H9 (cell line): Measurements from ENCODE around the gene INPP5F. TPM values are rescaled to one million over a fixed set of nuclear protein-coding genes. Genes with fewer than 3 reads are reported as not detected.
A peak's percentile ranks its signal among the peaks of the same experiment; 100 is the strongest.

Experiments
- DNase-seq: peaks from one replicate; pipeline ENCODE4 v3.0.0-alpha.2; 2017
- H2AFZ ChIP-seq: one replicate; pipeline ENCODE4 v1.6.1; 2013; ENCODE audit warnings: mild to moderate bottlenecking, low read length, control low read depth, moderate library complexity
- H2AK5ac ChIP-seq: 2 replicates; pipeline ENCODE4 v1.6.1; 2013; ENCODE audit warnings: low read length, control low read depth, mixed read lengths; ENCODE audit not compliant: insufficient read length
- H2BK120ac ChIP-seq: one replicate; pipeline ENCODE4 v1.6.1; 2013; ENCODE audit warnings: low read depth, mild to moderate bottlenecking, low read length, control low read depth, inconsistent platforms; ENCODE audit not compliant: poor library complexity, severe bottlenecking
- H2BK12ac ChIP-seq: 2 replicates; pipeline ENCODE4 v1.6.1; 2013; ENCODE audit warnings: low read length, control low read depth, mixed read lengths, low read depth; ENCODE audit not compliant: insufficient read length
- H2BK15ac ChIP-seq: 2 replicates; pipeline ENCODE4 v1.6.1; 2013; ENCODE audit warnings: low read depth, low read length, control low read depth
- H2BK20ac ChIP-seq: one replicate; pipeline ENCODE4 v1.6.1; 2013; ENCODE audit warnings: low read depth, mild to moderate bottlenecking, low read length, control low read depth, inconsistent platforms; ENCODE audit not compliant: poor library complexity, severe bottlenecking
- H2BK5ac ChIP-seq: 2 replicates; pipeline ENCODE4 v1.6.1; 2013; ENCODE audit warnings: low read length, control low read depth, mixed read lengths; ENCODE audit not compliant: insufficient read length
- H3K14ac ChIP-seq: 2 replicates; pipeline ENCODE4 v1.6.1; 2013; ENCODE audit warnings: low read length, control low read depth; ENCODE audit not compliant: insufficient read depth
- H3K18ac ChIP-seq: 2 replicates; pipeline ENCODE4 v1.6.1; 2013; ENCODE audit warnings: low read depth, mild to moderate bottlenecking, mixed read lengths, low read length, control low read depth; ENCODE audit not compliant: insufficient read length
- H3K23ac ChIP-seq: 2 replicates; pipeline ENCODE4 v1.6.1; 2013; ENCODE audit warnings: low read length, control low read depth, mixed read lengths, low read depth; ENCODE audit not compliant: insufficient read length
- H3K23me2 ChIP-seq: 2 replicates; pipeline ENCODE4 v1.6.1; 2013; ENCODE audit warnings: low read depth, mild to moderate bottlenecking, mixed read lengths, low read length, control low read depth; ENCODE audit not compliant: insufficient read length, poor library complexity, severe bottlenecking
- H3K27ac ChIP-seq: 2 replicates; pipeline ENCODE4 v1.5.1; 2013; ENCODE audit warnings: low read length, control low read depth, mixed read lengths, low read depth; ENCODE audit not compliant: insufficient read length
- H3K27me3 ChIP-seq: 2 replicates; pipeline ENCODE4 v1.6.1; 2013; ENCODE audit warnings: low read length, control low read depth, inconsistent platforms; ENCODE audit not compliant: insufficient read depth
- H3K4ac ChIP-seq: 2 replicates; pipeline ENCODE4 v1.6.1; 2013; ENCODE audit warnings: low read depth, mild to moderate bottlenecking, control low read depth, inconsistent platforms, low read length, moderate library complexity
- H3K4me1 ChIP-seq: 2 replicates; pipeline ENCODE4 v1.6.1; 2013; ENCODE audit warnings: low read length, control low read depth, inconsistent platforms; ENCODE audit not compliant: insufficient read depth
- H3K4me2 ChIP-seq: 2 replicates; pipeline ENCODE4 v1.6.1; 2013; ENCODE audit warnings: low read length, control low read depth, mixed read lengths; ENCODE audit not compliant: insufficient read length, insufficient read depth
- H3K56ac ChIP-seq: 2 replicates; pipeline ENCODE4 v1.6.1; 2013; ENCODE audit warnings: low read depth, mild to moderate bottlenecking, mixed read lengths, low read length, control low read depth; ENCODE audit not compliant: insufficient read length
- H3K79me1 ChIP-seq: 2 replicates; pipeline ENCODE4 v1.6.1; 2013; ENCODE audit warnings: low read depth, mild to moderate bottlenecking, moderate library complexity, low read length, control low read depth, inconsistent platforms; ENCODE audit not compliant: insufficient read depth, poor library complexity, severe bottlenecking
- H3K79me2 ChIP-seq: 2 replicates; pipeline ENCODE4 v1.6.1; 2013; ENCODE audit warnings: low read length, control low read depth, inconsistent platforms; ENCODE audit not compliant: insufficient read depth
- H3K9ac ChIP-seq: 2 replicates; pipeline ENCODE4 v1.6.1; 2013; ENCODE audit warnings: low read length, control low read depth, mixed read lengths; ENCODE audit not compliant: insufficient read length; ENCODE audit errors: extremely low read depth
- H3K9me3 ChIP-seq: one replicate; pipeline ENCODE4 v1.6.1; 2013; ENCODE audit warnings: low read depth, low read length, inconsistent platforms; ENCODE audit not compliant: control insufficient read depth
- H3T11ph ChIP-seq: one replicate; pipeline ENCODE4 v1.6.1; 2013; ENCODE audit warnings: mild to moderate bottlenecking, low read length, control low read depth, inconsistent platforms
- H4K20me1 ChIP-seq: one replicate; pipeline ENCODE4 v1.6.1; 2013; ENCODE audit not compliant: control insufficient read depth, insufficient read length, insufficient read depth
- H4K5ac ChIP-seq: 2 replicates; pipeline ENCODE4 v1.6.1; 2013; ENCODE audit warnings: low read depth, mild to moderate bottlenecking, mixed read lengths, low read length, control low read depth; ENCODE audit not compliant: insufficient read length
- H4K8ac ChIP-seq: replicated peaks from 2 replicates; pipeline ENCODE4 v1.6.1; 2013; ENCODE audit warnings: low read length, control low read depth, mixed read lengths, low read depth; ENCODE audit not compliant: insufficient read length
- H4K91ac ChIP-seq: 2 replicates; pipeline ENCODE4 v1.6.1; 2013; ENCODE audit warnings: low read depth, mild to moderate bottlenecking, moderate library complexity, mixed read lengths, low read length, control low read depth; ENCODE audit not compliant: insufficient read length
- H3K27ac Mint-ChIP-seq, 3 experiments: 2 replicates in 2 of 3; 3 replicates in 1 of 3; pipeline ENCODE4 v1.8.0; 2020 to 2021; ENCODE audit warnings: mixed read lengths in 3 of 3, mild to moderate bottlenecking in 1 of 3, moderate library complexity in 1 of 3
- H3K27me3 Mint-ChIP-seq: 2 replicates; pipeline ENCODE4 v1.8.0; 2021; ENCODE audit warnings: low read depth, mild to moderate bottlenecking, moderate library complexity, mixed read lengths
- H3K36me3 Mint-ChIP-seq, 3 experiments: 2 replicates in 2 of 3; 3 replicates in 1 of 3; pipeline ENCODE4 v1.8.0; 2020 to 2021; ENCODE audit warnings: low read depth in 3 of 3, mixed read lengths in 3 of 3; ENCODE audit not compliant: insufficient read depth in 1 of 3
- H3K4me1 Mint-ChIP-seq, 2 experiments: 2 replicates each; pipeline ENCODE4 v1.8.0; 2020; ENCODE audit warnings: mixed read lengths in 2 of 2
- H3K4me3 Mint-ChIP-seq, 2 experiments: 2 replicates in 1 of 2; 3 replicates in 1 of 2; pipeline ENCODE4 v1.8.0; 2020 to 2021; ENCODE audit warnings: mild to moderate bottlenecking in 2 of 2, mixed read lengths in 2 of 2, moderate library complexity in 1 of 2
- H3K9me3 Mint-ChIP-seq, 2 experiments: 2 replicates in 1 of 2; 3 replicates in 1 of 2; pipeline ENCODE4 v1.8.0; 2020; ENCODE audit warnings: mild to moderate bottlenecking in 2 of 2, mixed read lengths in 2 of 2, moderate library complexity in 1 of 2
- WGBS: extraction: QIAGEN DNeasy Blood & Tissue Kit; methylation state at CpG from one replicate; pipeline ENCODE4 v1.1.7; 2013; ENCODE audit warnings: missing lambda C conversion rate, low lambda C conversion rate, mixed read lengths; ENCODE audit not compliant: insufficient read length; ENCODE audit errors: extremely low coverage; 5-methylcytosine and 5-hydroxymethylcytosine counted together
- total RNA-seq: library from RNA; stranded (reverse); gene quantifications from 2 replicates; pipeline ENCODE4 v1.2.1, GENCODE V29; 2021
- TF ChIP-seq, protein P1 (sequence below): fragments of 200-600 bp; sonication (generic); conservative IDR thresholded peaks from 3 replicates; pipeline ENCODE4 v1.8.0; 2021; ENCODE audit warnings: antibody characterized with exemption, mild to moderate bottlenecking

The INPP5F gene
- total RNA-seq, 1 experiment from 2014 or later = 108 TPM

DNA sequence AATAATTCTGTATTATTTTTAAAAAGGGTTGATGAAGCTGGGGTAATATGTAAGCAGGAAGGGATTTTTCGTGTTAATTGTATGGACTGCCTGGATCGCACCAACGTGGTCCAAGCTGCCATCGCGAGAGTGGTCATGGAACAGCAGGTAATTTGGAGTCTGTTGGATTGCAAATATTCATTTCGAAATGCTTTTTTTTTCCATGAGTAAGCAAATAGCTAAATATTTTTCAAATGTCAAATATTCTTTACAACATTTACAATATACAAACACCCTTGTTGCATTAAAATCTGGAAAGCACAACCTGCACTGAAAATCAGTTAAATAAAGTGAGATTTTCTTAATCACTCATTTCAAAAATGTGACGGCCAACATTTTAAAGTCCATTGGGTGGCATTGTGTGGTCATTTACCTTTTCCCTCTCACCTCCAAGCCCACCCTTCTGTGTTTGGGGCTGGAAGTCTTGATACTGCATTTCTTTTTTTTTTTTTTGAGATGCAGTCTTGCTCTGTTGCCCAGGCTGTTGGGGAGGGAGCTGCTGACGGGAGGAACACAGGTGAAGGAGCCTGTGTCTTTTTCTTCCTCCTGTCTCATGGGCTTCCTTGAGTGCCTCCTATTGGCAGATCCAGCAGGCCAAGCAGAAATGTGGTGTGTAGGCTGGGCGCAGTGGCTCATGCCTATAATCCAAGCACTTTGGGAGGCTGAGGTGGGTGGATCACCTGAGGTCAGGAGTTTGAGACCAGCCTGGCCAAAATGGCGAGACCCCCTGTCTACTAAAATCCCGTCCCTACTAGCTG, 80.7 kb downstream of the INPP5F start:
- H3K4me3 Mint-ChIP-seq = no peak overlapping the region
- H3K4ac ChIP-seq = no peak overlapping the region
- no CpG with 5 or more reads among the region's 11 CpGs for WGBS
- no peaks in the 10 kb centered on the region for H4K20me1 ChIP-seq
- H3K27ac ChIP-seq = no peak overlapping the region
- no peak overlapping the region for H3K18ac ChIP-seq
- no peaks in the 10 kb centered on the region for H3K23me2 ChIP-seq
- H4K91ac ChIP-seq = no peak overlapping the region
- no peak overlapping the region for H4K5ac ChIP-seq
- H2BK120ac ChIP-seq = no peak overlapping the region
- no peaks in the 10 kb centered on the region for H3K4me1 Mint-ChIP-seq
- no peaks in the 10 kb centered on the region for H3K9me3 ChIP-seq
- H2AK5ac ChIP-seq = no peak overlapping the region
- no peak overlapping the region for H2BK5ac ChIP-seq
- H3K9ac ChIP-seq = no peak overlapping the region
- no peaks in the 10 kb centered on the region for H3K9me3 Mint-ChIP-seq
- DNase-seq = no peak
- H3K27me3 Mint-ChIP-seq = no peaks in the 10 kb centered on the region
- TF ChIP-seq, protein P1, sequence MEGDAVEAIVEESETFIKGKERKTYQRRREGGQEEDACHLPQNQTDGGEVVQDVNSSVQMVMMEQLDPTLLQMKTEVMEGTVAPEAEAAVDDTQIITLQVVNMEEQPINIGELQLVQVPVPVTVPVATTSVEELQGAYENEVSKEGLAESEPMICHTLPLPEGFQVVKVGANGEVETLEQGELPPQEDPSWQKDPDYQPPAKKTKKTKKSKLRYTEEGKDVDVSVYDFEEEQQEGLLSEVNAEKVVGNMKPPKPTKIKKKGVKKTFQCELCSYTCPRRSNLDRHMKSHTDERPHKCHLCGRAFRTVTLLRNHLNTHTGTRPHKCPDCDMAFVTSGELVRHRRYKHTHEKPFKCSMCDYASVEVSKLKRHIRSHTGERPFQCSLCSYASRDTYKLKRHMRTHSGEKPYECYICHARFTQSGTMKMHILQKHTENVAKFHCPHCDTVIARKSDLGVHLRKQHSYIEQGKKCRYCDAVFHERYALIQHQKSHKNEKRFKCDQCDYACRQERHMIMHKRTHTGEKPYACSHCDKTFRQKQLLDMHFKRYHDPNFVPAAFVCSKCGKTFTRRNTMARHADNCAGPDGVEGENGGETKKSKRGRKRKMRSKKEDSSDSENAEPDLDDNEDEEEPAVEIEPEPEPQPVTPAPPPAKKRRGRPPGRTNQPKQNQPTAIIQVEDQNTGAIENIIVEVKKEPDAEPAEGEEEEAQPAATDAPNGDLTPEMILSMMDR = peak; percentile 27; the same call in 2 of the 3 replicates
- H3T11ph ChIP-seq = no peak overlapping the region
- H2AFZ ChIP-seq = no peak overlapping the region
- no peak overlapping the region for H3K56ac ChIP-seq
- H4K8ac ChIP-seq = no peak overlapping the region
- no peak overlapping the region for H2BK20ac ChIP-seq
- H3K14ac ChIP-seq = no peak overlapping the region
- no peaks in the 10 kb centered on the region for H3K27me3 ChIP-seq
- H2BK15ac ChIP-seq = no peak overlapping the region
- H3K36me3 Mint-ChIP-seq = peaks cover 0 to 10% (median 7%) of the 10 kb centered on the region in 3 experiments; a peak in 4 of 7 replicates
- no peak overlapping the region for H3K23ac ChIP-seq
- no peak overlapping the region for H2BK12ac ChIP-seq
- no peaks in the 10 kb centered on the region for H3K4me1 ChIP-seq
- no peak overlapping the region for H3K4me2 ChIP-seq
- H3K27ac Mint-ChIP-seq = no peak overlapping the region
- H3K79me2 ChIP-seq = no peaks in the 10 kb centered on the region
- H3K79me1 ChIP-seq = no peaks in the 10 kb centered on the region
